NCI-H2171 (cell line): ENCODE results near the gene SH3RF3.

Experiments used
- DNase-seq: peaks from one replicate; lab custom pipeline; 2025; lab: John Stamatoyannopoulos, UW

Gene SH3RF3

GRCh38 chr2:109507217-109507616 is 378.2 kb downstream of the SH3RF3 start:
- no peak for DNase-seq

GRCh38 chr2:109507828-109508227 is 378.8 kb downstream of the SH3RF3 start:
- DNase-seq: no peak

GRCh38 chr2:109508556-109508955 is 379.6 kb downstream of the SH3RF3 start:
- no peak for DNase-seq

- peak; percentile 56 for DNase-seq
Measured at GRCh38 chr2:109510136-109511028, 381.4 kb downstream of the SH3RF3 start.

- DNase-seq: no peak
Measured at GRCh38 chr2:109511168-109511567, 382.2 kb downstream of the SH3RF3 start.

- DNase-seq: no peak
Measured at GRCh38 chr2:109512076-109512475, 383.1 kb downstream of the SH3RF3 start.

- DNase-seq: no peak
Measured at GRCh38 chr2:109513230-109513629, 384.2 kb downstream of the SH3RF3 start.

GRCh38 chr2:109513749-109514588 is 385.0 kb downstream of the SH3RF3 start:
- no peak for DNase-seq

- no peak for DNase-seq
Measured at GRCh38 chr2:109514857-109515256, 385.9 kb downstream of the SH3RF3 start.

GRCh38 chr2:109516445-109517117 is 387.6 kb downstream of the SH3RF3 start:
- DNase-seq: no peak

GRCh38 chr2:109517118-109517889 is 388.3 kb downstream of the SH3RF3 start:
- no peak for DNase-seq

- no peak for DNase-seq
Measured at GRCh38 chr2:109519513-109519912, 390.5 kb downstream of the SH3RF3 start.

- no peak for DNase-seq
Measured at GRCh38 chr2:109521233-109522062, 392.4 kb downstream of the SH3RF3 start.

- no peak for DNase-seq
Measured at GRCh38 chr2:109522063-109522374, 393.0 kb downstream of the SH3RF3 start.

- DNase-seq: no peak
Measured at GRCh38 chr2:109523121-109523520, 394.1 kb downstream of the SH3RF3 start.

GRCh38 chr2:109523536-109524361 is 394.7 kb downstream of the SH3RF3 start:
- no peak for DNase-seq

- DNase-seq: no peak
Measured at GRCh38 chr2:109525836-109526235, 396.8 kb downstream of the SH3RF3 start.

GRCh38 chr2:109526442-109526970 is 397.5 kb downstream of the SH3RF3 start:
- DNase-seq: no peak

GRCh38 chr2:109527079-109527478 is 398.1 kb downstream of the SH3RF3 start:
- DNase-seq: no peak
